Measurements from ENCODE around the gene TMEM273.
"Not testable (repeated sequence)": the region's sequence is repeated elsewhere in the genome, so short reads cannot be mapped to it uniquely, and the experiment has no call there.

TMEM273 gene

GRCh38 chr10:49204119-49204518 is 15.9 kb upstream of the TMEM273 start:
- no peak overlapping the region for H3K9ac ChIP-seq (ENCODE audit: low read depth, low read length)
- no peaks in the 10 kb centered on the region for H3K9me3 ChIP-seq (ENCODE audit: insufficient read depth, low read length, severe bottlenecking)
- DNase-seq (no peak), ATAC-seq (ENCODE audit: insufficient read depth, low read depth) (no peak)
- H3K27ac ChIP-seq (ENCODE audit: low read length): no peak overlapping the region
- H3K4me2 ChIP-seq (ENCODE audit: insufficient read depth, low read length): no peak overlapping the region
- no peak overlapping the region for H2AFZ ChIP-seq (ENCODE audit: low read depth, low read length)
- no peaks in the 10 kb centered on the region for H3K79me2 ChIP-seq (ENCODE audit: insufficient read depth, low read length)
- TF ChIP-seq CTCF (IDR thresholded peaks at IDR 0.05; ENCODE audit: borderline replicate concordance, extremely low read depth, low read length, poor library complexity, severe bottlenecking): no peak
- TF ChIP-seq EZH2 (IDR thresholded peaks at IDR 0.05; ENCODE audit: borderline replicate concordance, low read depth, low read length, severe bottlenecking): no peak
- H3K4me1 ChIP-seq (ENCODE audit: insufficient read depth, low read length): no peaks in the 10 kb centered on the region
- no peak overlapping the region for H3K4me3 ChIP-seq (ENCODE audit: low read depth in 1 of 2, low read length in 2 of 2)
- no peaks in the 10 kb centered on the region for H4K20me1 ChIP-seq (ENCODE audit: insufficient read depth, low read length)
- no peaks in the 10 kb centered on the region for H3K36me3 ChIP-seq (ENCODE audit: insufficient read depth, low read length)
- peaks cover 5% of the 10 kb centered on the region for H3K27me3 ChIP-seq (ENCODE audit: insufficient read depth, low read length, poor library complexity)

- TF ChIP-seq CTCF (IDR thresholded peaks at IDR 0.05; ENCODE audit: borderline replicate concordance, extremely low read depth, low read length, poor library complexity, severe bottlenecking): no peak
- TF ChIP-seq EZH2 (IDR thresholded peaks at IDR 0.05; ENCODE audit: borderline replicate concordance, low read depth, low read length, severe bottlenecking): no peak
- DNase-seq (no peak), ATAC-seq (ENCODE audit: insufficient read depth, low read depth) (no peak)
- Histone ChIP-seq H4K20me1 (ENCODE audit: insufficient read depth, low read length) (no peaks in the 10 kb centered on the region), H3K4me2 (ENCODE audit: insufficient read depth, low read length) (no peak overlapping the region), H3K27ac (ENCODE audit: low read length) (no peak overlapping the region), H2AFZ (ENCODE audit: low read depth, low read length) (no peak overlapping the region), H3K9me3 (ENCODE audit: insufficient read depth, low read length, severe bottlenecking) (no peaks in the 10 kb centered on the region), H3K9ac (ENCODE audit: low read depth, low read length) (no peak overlapping the region), H3K4me1 (ENCODE audit: insufficient read depth, low read length) (no peaks in the 10 kb centered on the region), H3K36me3 (ENCODE audit: insufficient read depth, low read length) (no peaks in the 10 kb centered on the region), H3K79me2 (ENCODE audit: insufficient read depth, low read length) (no peaks in the 10 kb centered on the region), H3K4me3 (ENCODE audit: low read depth in 1 of 2, low read length in 2 of 2) (no peak overlapping the region), H3K27me3 (ENCODE audit: insufficient read depth, low read length, poor library complexity) (peaks cover 5% of the 10 kb centered on the region)
These were observed 14.1 kb upstream of the TMEM273 start for GRCh38 chr10:49202266-49202665.

- no peak overlapping the region for H3K4me3 ChIP-seq (ENCODE audit: low read depth in 1 of 2, low read length in 2 of 2)
- no peaks in the 10 kb centered on the region for H3K36me3 ChIP-seq (ENCODE audit: insufficient read depth, low read length)
- H3K9ac ChIP-seq (ENCODE audit: low read depth, low read length): no peak overlapping the region
- no peaks in the 10 kb centered on the region for H3K9me3 ChIP-seq (ENCODE audit: insufficient read depth, low read length, severe bottlenecking)
- H3K27me3 ChIP-seq (ENCODE audit: insufficient read depth, low read length, poor library complexity): peaks cover 5% of the 10 kb centered on the region
- ATAC-seq (ENCODE audit: insufficient read depth, low read depth) (no peak), DNase-seq (no peak)
- no peaks in the 10 kb centered on the region for H3K79me2 ChIP-seq (ENCODE audit: insufficient read depth, low read length)
- no peak overlapping the region for H2AFZ ChIP-seq (ENCODE audit: low read depth, low read length)
- no peak for TF ChIP-seq CTCF (IDR thresholded peaks at IDR 0.05; ENCODE audit: borderline replicate concordance, extremely low read depth, low read length, poor library complexity, severe bottlenecking)
- no peak for TF ChIP-seq EZH2 (IDR thresholded peaks at IDR 0.05; ENCODE audit: borderline replicate concordance, low read depth, low read length, severe bottlenecking)
- H3K27ac ChIP-seq (ENCODE audit: low read length): no peak overlapping the region
- H4K20me1 ChIP-seq (ENCODE audit: insufficient read depth, low read length): no peaks in the 10 kb centered on the region
- H3K4me1 ChIP-seq (ENCODE audit: insufficient read depth, low read length): no peaks in the 10 kb centered on the region
- no peak overlapping the region for H3K4me2 ChIP-seq (ENCODE audit: insufficient read depth, low read length)
These were observed 12.7 kb upstream of the TMEM273 start for GRCh38 chr10:49200854-49201253.

- no peak overlapping the region for H3K27ac ChIP-seq (ENCODE audit: low read length)
- H2AFZ ChIP-seq (ENCODE audit: low read depth, low read length): no peak overlapping the region
- no peak overlapping the region for H3K4me3 ChIP-seq (ENCODE audit: low read depth in 1 of 2, low read length in 2 of 2)
- DNase-seq (no peak), ATAC-seq (ENCODE audit: insufficient read depth, low read depth) (no peak)
- no peak overlapping the region for H3K9ac ChIP-seq (ENCODE audit: low read depth, low read length)
- no peaks in the 10 kb centered on the region for H3K79me2 ChIP-seq (ENCODE audit: insufficient read depth, low read length)
- no peak for TF ChIP-seq CTCF (IDR thresholded peaks at IDR 0.05; ENCODE audit: borderline replicate concordance, extremely low read depth, low read length, poor library complexity, severe bottlenecking)
- no peak for TF ChIP-seq EZH2 (IDR thresholded peaks at IDR 0.05; ENCODE audit: borderline replicate concordance, low read depth, low read length, severe bottlenecking)
- H4K20me1 ChIP-seq (ENCODE audit: insufficient read depth, low read length): no peaks in the 10 kb centered on the region
- no peaks in the 10 kb centered on the region for H3K36me3 ChIP-seq (ENCODE audit: insufficient read depth, low read length)
- no peaks in the 10 kb centered on the region for H3K9me3 ChIP-seq (ENCODE audit: insufficient read depth, low read length, severe bottlenecking)
- no peaks in the 10 kb centered on the region for H3K27me3 ChIP-seq (ENCODE audit: insufficient read depth, low read length, poor library complexity)
- H3K4me2 ChIP-seq (ENCODE audit: insufficient read depth, low read length): no peak overlapping the region
- H3K4me1 ChIP-seq (ENCODE audit: insufficient read depth, low read length): no peaks in the 10 kb centered on the region
These were observed 9.0 kb upstream of the TMEM273 start for GRCh38 chr10:49197171-49197570.

GRCh38 chr10:49195864-49196263 is 7.7 kb upstream of the TMEM273 start:
- H3K79me2 ChIP-seq (ENCODE audit: insufficient read depth, low read length); H3K27ac ChIP-seq (ENCODE audit: low read length); H3K9me3 ChIP-seq (ENCODE audit: insufficient read depth, low read length, severe bottlenecking); H3K36me3 ChIP-seq (ENCODE audit: insufficient read depth, low read length); DNase-seq; H4K20me1 ChIP-seq (ENCODE audit: insufficient read depth, low read length); H3K4me2 ChIP-seq (ENCODE audit: insufficient read depth, low read length); H2AFZ ChIP-seq (ENCODE audit: low read depth, low read length); H3K27me3 ChIP-seq (ENCODE audit: insufficient read depth, low read length, poor library complexity); H3K4me1 ChIP-seq (ENCODE audit: insufficient read depth, low read length); ATAC-seq (ENCODE audit: insufficient read depth, low read depth); H3K9ac ChIP-seq (ENCODE audit: low read depth, low read length); H3K4me3 ChIP-seq (ENCODE audit: low read depth in 1 of 2, low read length in 2 of 2): not testable (repeated sequence)

Measured in DND-41 (cell line).